Measurements from ENCODE around the gene GDI2. TPM values are rescaled to one million over a fixed set of nuclear protein-coding genes. Genes with fewer than 3 reads are reported as not detected.
"Not testable (repeated sequence)": the region's sequence is repeated elsewhere in the genome, so short reads cannot be mapped to it uniquely, and the experiment has no call there.

The GDI2 gene
- total RNA-seq, 4 donors from 2014 or later, result 186 to 294 (median 225) TPM

GRCh38 chr10:5827841-5828240 is 14.6 kb upstream of the GDI2 start:
- H3K36me3 ChIP-seq, result no peaks in the 10 kb centered on the region
- no peaks in the 10 kb centered on the region for H3K4me1 ChIP-seq
- no peak overlapping the region for H3K27ac ChIP-seq
- 69 to 75% methylated on average over 2 to 6 of the region's 6 CpGs for WGBS, 2 donors (ENCODE audit: low coverage in 1 of 2)
- H3K4me3 ChIP-seq, result no peak overlapping the region
- no peaks in the 10 kb centered on the region for H3K9me3 ChIP-seq
- no peak for TF ChIP-seq EP300 (IDR thresholded peaks at IDR 0.05)
- TF ChIP-seq CTCF (IDR thresholded peaks at IDR 0.05), result no peak
- no peak for TF ChIP-seq POLR2A (IDR thresholded peaks at IDR 0.05)
- no peak for ATAC-seq
- no peaks in the 10 kb centered on the region for H3K27me3 ChIP-seq

- ATAC-seq, H3K9me3 ChIP-seq, H3K4me1 ChIP-seq, H3K27me3 ChIP-seq, H3K4me3 ChIP-seq, H3K36me3 ChIP-seq, H3K27ac ChIP-seq: not testable (repeated sequence)
- WGBS, 2 donors (ENCODE audit: low coverage in 1 of 2), result 84 to 92% methylated on average over 3 to 4 of the region's 6 CpGs
Measured at GRCh38 chr10:5826511-5826910, 13.3 kb upstream of the GDI2 start.

GRCh38 chr10:5818894-5819293 is 5.7 kb upstream of the GDI2 start:
- WGBS, 2 donors (ENCODE audit: low coverage in 1 of 2), result 96 to 100% methylated on average over 1 to 6 of the region's 6 CpGs
- Histone ChIP-seq H3K4me1 (peaks cover 0 to 11% (median 3%) of the 10 kb centered on the region in 3 donors), H3K36me3 (no peaks in the 10 kb centered on the region), H3K27ac (no peak overlapping the region), H3K4me3 (no peak overlapping the region), H3K9me3 (no peaks in the 10 kb centered on the region), H3K27me3 (no peaks in the 10 kb centered on the region)
- no peak for TF ChIP-seq POLR2AphosphoS5 (IDR thresholded peaks at IDR 0.05)
- ATAC-seq, result no peak

GRCh38 chr10:5818048-5818331 is 4.8 kb upstream of the GDI2 start:
- Histone ChIP-seq H3K4me3 (no peak overlapping the region), H3K27ac (no peak overlapping the region), H3K9me3 (no peaks in the 10 kb centered on the region), H3K36me3 (no peaks in the 10 kb centered on the region), H3K4me1 (peaks cover 0 to 11% (median 3%) of the 10 kb centered on the region in 3 donors), H3K27me3 (no peaks in the 10 kb centered on the region)
- no peak for ATAC-seq
- TF ChIP-seq POLR2AphosphoS5 (IDR thresholded peaks at IDR 0.05) (no peak), CTCF (IDR thresholded peaks at IDR 0.05) (no peak), EP300 (IDR thresholded peaks at IDR 0.05) (no peak), POLR2A (IDR thresholded peaks at IDR 0.05) (no peak)
- WGBS, 2 donors (ENCODE audit: low coverage in 1 of 2), result 100% methylated on average over 1 to 2 of the region's 2 CpGs

- TF ChIP-seq POLR2AphosphoS5 (IDR thresholded peaks at IDR 0.05) (no peak), POLR2A (IDR thresholded peaks at IDR 0.05) (no peak), CTCF (IDR thresholded peaks at IDR 0.05) (no peak), EP300 (IDR thresholded peaks at IDR 0.05) (no peak)
- 83 to 92% methylated on average over 2 to 3 of the region's 4 CpGs for WGBS, 2 donors (ENCODE audit: low coverage in 1 of 2)
- no peak for ATAC-seq
Measured at GRCh38 chr10:5817322-5818047, 4.3 kb upstream of the GDI2 start.

GRCh38 chr10:5816170-5816569 is 2.9 kb upstream of the GDI2 start:
- no peaks in the 10 kb centered on the region for H3K9me3 ChIP-seq
- no peaks in the 10 kb centered on the region for H3K36me3 ChIP-seq
- no peak for TF ChIP-seq POLR2A (IDR thresholded peaks at IDR 0.05)
- TF ChIP-seq CTCF (IDR thresholded peaks at IDR 0.05), result no peak
- TF ChIP-seq POLR2AphosphoS5 (IDR thresholded peaks at IDR 0.05), result no peak
- TF ChIP-seq EP300 (IDR thresholded peaks at IDR 0.05), result no peak
- no peak overlapping the region for H3K4me3 ChIP-seq
- H3K27me3 ChIP-seq, result no peaks in the 10 kb centered on the region
- no peak for ATAC-seq
- peaks cover 0 to 25% (median 6%) of the 10 kb centered on the region in 3 donors for H3K4me1 ChIP-seq
- H3K27ac ChIP-seq, result no peak overlapping the region

More at GRCh38 chr10:5817322-5818047, 4.3 kb upstream of the GDI2 start:
- H3K27ac ChIP-seq, result no peak overlapping the region
- no peaks in the 10 kb centered on the region for H3K27me3 ChIP-seq
- no peaks in the 10 kb centered on the region for H3K36me3 ChIP-seq
- H3K9me3 ChIP-seq, result no peaks in the 10 kb centered on the region
- peaks cover 0 to 11% (median 3%) of the 10 kb centered on the region in 3 donors for H3K4me1 ChIP-seq
- H3K4me3 ChIP-seq, result no peak overlapping the region
